Measurements from ENCODE around the gene TM7SF2. TPM values are rescaled to one million over a fixed set of nuclear protein-coding genes. Genes with fewer than 3 reads are reported as not detected.

TM7SF2 gene
- total RNA-seq, 1 donor from 2014 or later = 22.1 TPM

DNA sequence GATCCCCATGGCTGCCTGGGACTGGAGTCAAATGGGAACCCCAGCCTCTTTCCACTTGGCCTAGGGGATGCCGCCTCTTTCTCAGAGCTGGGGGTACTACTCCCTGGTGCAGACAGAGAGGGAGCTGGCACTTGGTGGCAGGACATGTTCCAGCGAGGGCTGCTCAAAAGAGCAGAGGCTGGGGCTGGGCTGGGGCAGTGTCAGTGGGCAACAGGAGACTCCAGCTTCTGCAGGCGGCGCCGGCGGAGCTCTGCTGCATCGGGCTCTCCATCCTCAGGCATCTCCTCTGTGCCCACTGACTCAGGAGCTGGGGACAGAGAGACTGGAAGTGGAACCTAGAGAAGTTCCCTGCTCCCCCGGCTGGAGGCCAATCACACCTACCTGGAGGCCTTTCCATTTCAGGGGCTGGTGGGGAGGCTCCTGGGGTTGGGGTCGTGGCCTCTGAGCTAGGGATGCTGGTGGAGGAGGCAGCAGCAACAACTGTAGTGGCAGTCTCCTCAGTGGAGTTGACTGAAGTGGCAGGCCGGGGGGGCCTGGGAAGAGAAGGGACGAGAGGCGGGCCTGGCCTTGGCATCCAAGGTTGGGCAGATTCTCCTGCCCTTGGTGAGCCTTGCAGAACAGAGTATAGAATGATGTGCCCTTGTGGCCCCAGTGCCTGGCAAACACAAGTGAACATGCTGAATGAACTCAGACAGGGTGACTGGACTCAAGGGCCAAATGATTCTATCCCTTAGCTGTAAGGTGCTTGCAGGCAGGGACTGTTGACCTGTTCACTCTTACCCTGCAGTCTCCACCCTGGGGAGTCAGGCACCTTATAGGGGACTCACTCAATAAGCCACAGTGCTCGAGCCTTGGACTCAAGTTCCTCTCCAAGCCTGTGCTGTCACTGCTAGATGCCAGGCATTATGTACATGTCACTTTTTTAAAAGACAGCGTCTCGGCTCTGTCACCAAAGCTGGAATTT, 16.8 kb downstream of the TM7SF2 start:
- DNase-seq (ENCODE audit: low spot score) = no peak

DNA sequence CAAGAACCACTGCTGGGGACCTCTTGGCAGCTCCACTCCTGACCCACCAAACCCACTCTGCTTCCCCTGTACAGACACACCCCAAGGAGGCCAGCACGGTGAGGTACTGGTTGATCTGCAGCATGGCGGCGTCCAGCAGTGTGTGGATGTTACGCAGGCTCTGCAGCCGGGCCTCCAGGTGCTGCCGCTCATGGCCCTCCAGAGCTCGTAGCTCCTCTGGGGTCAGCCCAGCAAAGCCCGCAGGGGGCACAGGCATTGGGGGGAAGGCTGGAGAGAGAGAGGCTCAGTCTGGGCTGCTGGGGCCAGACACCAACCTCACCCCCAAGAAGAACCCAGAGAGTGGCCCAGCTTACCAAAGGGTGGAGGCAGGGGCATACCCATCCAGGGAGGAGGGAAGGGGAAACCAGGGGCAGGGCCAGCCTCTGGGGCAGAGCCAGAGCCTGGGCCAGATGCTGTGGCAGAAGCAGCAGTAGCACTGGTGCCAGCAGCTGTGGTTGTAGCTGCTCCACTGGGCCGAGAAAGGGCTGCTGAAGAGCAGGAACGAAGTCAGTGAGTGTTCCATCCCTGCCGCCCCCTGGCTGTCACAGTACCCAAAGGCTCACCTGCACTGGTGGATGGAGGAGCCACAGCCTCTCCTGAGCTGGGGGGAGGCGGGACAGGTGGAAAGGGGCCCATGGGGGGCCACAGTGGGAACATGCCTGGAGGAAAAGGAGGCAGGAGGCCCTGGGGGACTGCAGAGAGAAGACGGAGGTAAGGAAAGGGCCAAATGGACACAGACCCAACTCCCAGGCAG, 18.2 kb downstream of the TM7SF2 start:
- DNase-seq (ENCODE audit: low spot score) = no peak

DNA sequence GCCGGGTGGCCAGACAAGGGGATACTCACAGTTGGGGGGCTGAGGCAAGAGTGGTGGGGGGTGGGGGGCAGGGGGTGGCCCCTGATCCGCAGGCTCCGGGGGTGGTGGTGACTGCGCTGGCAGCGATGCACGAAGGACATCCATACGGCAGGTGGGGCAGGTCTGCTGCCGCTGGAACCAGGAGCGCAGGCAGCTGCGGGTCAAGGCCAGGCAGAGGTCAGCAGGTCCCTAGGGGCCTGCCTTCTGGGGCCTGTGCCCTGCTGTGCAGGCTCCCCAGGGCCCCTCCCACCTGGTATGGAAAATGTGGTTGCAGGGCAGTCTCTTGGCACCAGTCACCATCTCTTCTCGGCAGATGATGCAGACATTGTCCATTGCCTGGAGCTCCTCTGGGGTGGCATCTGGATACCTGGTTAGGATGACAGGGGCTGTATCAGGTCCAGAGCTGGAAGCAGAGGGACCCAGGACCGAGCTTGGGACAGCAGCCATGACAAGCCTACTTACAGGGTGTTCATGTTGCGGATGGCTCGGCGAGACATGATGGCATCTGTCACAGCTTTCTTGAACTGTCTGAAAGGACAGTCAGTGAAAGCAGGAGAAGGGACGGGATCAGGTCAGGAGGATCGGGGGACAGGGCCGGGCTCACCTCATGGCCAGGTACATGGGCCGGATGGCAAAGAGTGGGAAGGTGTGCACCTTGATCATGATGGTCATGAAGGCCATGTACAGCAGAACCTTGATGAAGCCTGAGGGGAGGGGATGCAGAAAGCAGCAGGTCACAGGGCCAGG, 19.2 kb downstream of the TM7SF2 start:
- DNase-seq (ENCODE audit: low spot score) = no peak

DNA sequence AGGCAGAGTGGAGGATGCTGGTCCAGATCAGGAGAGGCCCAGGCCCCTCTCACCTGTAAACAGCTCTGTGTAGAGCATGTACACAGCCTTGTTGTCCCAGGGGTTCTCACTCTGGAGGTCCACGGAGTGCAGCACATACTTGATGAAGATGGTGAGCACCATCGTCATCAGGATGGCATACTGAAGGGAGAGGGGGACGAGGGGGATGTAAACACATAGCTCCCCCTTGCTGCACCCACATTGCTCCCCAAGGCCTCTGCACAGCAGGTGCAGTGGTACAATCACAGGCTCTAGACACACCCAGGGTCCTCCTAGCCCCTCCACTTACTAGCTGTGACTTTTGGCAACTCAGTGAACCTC, 19.7 kb downstream of the TM7SF2 start:
- DNase-seq (ENCODE audit: low spot score) = no peak

DNA sequence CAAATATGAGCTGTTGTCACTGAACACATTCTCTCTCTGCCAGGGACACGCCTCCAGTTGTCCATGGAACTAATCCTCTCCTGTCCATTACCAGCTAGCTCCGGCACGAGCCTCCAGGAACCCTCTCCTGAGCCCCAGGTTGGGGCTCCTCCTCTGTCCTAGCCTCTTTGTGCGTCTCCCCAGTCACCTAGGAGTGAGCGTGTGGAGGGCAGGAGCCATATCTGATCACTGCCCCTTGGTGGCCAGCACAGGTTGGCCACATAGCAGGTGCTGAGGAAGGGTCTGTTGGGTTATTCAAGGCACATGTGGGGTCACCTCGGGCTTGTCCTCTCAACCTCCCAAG, 20.2 kb downstream of the TM7SF2 start:
- DNase-seq (ENCODE audit: low spot score) = no peak

DNA sequence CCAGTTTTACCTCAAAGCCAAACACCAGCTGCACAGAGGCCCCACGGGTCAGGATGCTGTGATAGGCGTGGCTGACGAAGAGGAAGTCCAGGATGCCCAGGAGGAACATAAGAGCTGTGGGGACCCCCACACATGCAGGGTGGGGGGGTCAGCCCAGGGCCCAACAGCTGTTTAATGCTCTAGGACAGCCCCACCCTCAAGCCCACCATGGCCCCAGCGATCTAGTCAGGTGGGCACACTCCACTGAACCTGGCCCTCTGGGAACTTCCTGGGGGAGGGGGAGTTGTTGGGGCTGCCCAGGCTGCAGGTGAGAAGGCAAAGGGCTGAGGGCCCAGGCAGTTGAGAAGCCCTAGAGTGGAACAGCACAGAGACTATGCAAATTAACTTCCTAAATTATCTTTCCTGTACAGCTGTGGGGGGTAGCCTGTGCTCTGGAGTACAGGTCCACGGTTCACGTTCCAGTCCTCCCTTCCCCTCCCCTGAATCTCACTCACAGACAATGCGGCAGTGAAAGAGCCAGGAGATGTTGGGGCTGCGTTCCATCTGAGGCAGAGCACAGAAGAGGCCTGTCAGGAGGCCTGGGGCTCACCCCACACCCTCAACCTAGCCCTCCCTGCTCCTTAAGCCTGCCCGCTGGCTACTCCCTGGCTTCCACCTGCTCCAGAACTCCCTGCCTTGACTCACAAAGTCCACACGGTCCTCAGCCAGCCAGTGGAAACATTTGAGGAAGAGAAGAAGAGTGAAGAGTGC, 20.7 kb downstream of the TM7SF2 start:
- DNase-seq (ENCODE audit: low spot score) = no peak

DNA sequence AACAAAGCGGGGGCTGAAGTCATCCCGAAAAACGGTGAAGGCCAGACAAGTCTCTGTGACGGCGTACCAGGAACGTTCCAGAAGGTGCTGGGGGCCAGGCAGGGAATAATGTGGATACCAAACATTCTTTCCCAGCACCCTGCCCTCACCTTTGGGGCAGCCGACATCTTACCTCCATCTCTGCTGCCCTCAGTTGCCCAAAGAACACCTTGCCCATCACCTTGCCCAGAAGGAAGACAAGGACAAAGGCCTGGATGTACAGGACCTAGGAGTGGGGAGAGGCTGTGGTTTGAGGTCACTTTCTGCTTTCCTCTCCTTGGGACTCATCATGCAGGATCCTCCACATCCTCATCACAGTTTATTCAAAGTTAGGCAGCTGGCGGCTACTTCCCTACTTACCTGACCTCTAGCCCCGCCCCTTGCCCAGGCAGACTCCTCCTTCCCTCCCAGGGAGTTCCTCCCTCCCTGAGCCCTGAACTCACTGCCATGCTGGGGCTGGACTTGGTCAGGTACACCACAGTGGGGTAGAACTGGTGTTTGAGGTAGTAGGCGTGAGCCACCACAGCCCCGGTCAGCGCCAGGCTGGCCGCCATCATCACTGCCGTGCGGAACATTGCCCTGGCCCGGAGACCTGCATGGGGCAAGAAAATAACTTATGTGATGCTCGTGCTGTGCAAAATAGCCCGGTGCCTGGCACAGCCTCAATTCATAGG, 21.5 kb downstream of the TM7SF2 start:
- DNase-seq (ENCODE audit: low spot score) = no peak

DNA sequence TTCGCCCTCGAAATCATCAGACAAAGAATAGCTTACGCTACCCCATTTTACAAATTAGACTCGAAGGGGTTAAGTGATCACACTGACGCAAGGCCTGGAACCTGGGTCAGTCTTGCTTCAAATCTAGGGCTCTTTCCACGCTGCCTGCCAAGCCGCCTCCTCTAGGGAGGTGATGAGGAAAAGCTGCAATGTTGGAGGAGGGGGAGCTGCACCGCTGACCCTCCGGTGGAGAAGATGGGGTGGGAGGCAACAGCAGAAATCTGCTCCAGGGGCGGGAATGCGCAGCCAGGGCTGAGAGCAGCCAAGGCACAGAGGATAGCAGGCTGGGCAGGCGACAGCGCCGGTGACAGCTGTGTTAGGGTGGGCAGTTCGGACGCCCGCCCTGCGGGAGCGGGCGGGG, 22.1 kb downstream of the TM7SF2 start:
- DNase-seq (ENCODE audit: low spot score) = no peak

DNA sequence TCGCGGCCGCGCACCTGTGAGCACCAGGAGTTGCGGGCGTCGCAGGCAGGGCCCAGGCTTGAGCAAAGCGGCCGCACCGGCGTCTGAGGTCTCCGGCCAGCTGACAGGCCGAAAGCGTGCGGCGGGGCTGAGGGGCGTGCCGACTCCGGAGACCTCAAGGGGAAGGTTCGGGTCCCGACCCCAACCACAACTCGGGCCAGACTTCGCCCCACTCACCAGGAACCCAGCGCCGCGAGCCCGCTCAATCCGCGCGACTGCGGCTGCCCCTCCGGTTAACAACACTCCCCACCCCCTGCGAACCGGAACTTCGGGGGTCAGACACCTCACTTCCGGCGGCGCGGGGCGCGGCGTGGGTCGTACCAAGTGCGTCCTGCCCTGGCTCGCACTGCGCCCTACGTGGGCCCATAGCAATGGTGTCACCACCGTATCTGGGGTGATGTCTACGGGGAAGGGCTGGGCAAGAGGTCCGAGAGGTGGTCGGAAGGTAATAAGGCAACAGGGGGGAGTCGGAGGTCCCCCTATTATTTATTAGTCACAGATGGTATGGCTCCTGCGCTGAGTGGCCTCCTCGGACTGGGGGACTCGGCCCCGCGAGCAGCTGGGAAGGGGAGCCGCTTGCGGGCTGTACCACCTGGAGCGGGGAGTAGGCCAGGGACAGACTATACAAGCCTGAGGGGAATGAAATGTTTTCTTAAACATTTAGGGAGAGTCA, 22.7 kb downstream of the TM7SF2 start, which contains the start of gene SYVN1:
Gene SYVN1, minus strand, starts transcription at position 280 of the 712 bp plus-strand sequence. CDS start 918 bp downstream, outside the sequence.
- DNase-seq (ENCODE audit: low spot score) = peak; percentile 97

DNA sequence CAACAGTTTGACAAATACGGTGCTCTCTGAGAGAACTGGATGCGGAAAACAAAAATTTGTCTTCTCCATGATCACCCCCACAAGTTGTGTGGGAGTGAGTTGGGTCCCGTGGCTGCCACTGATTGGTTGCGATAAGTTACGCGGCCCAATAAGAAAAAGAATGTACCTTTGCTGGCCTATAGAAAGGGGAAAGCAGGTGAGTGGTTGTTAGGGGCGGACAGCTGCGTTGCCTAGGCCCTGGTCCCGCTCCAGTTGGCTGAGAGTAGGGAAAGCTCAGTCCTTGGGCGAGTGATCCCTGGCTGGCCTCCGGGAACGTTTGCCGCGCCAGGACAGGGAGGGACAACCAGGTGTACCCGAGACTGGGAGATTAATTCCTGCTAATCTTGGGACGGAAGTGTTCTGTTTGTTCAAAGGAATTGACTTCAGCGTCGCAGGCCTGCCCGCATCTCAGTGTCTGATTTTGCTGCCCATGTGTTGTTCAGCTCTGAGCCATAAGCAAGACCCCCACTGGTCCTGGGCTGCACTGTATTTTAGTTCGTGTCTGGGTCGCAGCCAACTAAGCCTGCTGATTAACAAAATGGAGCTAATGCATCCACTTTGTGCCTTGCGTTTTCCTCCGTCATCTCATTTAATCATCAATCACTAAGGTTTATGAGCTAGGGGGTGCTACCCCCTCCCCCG, 23.4 kb downstream of the TM7SF2 start:
- DNase-seq (ENCODE audit: low spot score) = peak; percentile 92

DNA sequence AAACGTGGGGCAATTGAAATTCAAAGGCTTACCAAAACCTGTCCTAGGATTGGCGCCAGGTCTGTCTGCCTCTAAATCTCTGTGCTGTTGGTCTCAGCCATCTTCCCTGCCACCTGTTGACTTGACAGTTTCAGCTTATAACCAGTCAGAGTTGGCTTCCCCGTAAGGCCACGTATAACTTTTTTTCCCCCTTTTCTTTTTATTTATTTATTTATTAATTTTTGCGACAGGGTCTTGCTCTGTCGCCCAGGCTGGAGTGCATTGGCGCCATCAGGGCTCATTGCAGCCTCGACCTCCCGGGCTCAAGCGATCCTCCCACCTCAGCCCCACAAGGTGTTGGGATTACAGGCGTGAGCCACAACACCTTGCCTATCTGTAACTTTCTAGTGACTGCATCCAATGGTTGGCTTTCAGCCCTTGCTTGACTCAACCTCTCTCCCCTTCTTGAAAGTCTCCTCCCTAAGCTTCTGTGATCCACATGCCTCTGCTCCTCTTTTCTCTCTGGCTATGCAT, 24.0 kb downstream of the TM7SF2 start:
- peak; percentile 51 for DNase-seq (ENCODE audit: low spot score)

DNA sequence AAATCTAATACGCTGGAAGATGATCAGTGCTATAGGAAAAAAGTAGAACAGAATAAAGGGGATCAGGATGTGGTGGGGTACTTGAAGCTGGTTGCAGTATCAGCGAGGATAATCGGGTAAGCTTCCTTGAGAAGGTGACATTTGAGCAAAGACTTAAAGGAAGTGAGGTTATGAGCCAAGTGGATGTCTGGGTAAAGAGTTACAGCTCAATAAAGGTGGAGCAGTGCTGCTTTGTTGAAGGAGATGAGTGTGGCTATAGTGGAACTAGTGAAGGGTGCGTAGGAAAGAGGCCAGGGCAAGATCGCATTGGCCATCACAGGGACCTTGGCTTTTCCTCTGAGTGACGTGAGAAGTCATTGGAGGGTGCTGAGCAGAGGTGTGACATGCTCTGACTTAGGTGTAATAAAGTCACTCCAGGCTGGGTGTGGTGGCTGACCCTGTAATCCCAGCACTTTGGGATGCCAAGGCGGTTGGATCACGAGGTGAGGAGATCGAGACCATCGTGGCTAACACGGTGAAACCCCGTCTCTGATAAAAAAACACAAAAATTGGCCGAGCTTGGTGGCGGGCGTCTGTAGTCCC, 24.9 kb downstream of the TM7SF2 start:
- DNase-seq (ENCODE audit: low spot score) = peak; percentile 5

DNA sequence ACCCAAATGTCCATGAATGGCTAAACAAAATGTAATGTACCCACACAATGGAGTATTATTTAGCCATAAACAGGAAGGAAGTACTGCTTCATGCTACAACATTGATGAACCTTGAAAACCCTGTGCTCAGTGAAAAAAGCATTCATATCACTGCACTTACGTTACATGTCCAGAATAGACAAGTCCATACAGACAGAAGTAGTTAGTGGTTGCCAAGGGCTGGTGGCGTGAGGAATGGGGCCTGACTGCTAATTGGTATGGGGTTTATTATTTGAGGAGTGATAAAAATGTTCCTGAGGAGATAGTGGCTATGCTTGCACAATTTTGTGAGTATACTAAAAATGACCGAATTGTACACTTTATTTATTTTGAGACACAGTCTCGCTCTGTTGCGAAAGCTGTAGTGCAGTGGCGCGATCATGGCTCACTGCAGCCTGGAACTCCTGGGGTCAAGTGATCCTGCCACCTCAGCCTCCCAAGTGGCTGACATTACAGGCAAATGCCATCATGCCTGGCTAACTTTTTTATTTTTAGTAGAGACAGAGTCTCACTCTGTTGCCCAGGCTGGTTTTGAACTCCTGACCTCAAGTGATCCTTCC, 30.3 kb downstream of the TM7SF2 start:
- DNase-seq (ENCODE audit: low spot score) = peak; percentile 16

DNA sequence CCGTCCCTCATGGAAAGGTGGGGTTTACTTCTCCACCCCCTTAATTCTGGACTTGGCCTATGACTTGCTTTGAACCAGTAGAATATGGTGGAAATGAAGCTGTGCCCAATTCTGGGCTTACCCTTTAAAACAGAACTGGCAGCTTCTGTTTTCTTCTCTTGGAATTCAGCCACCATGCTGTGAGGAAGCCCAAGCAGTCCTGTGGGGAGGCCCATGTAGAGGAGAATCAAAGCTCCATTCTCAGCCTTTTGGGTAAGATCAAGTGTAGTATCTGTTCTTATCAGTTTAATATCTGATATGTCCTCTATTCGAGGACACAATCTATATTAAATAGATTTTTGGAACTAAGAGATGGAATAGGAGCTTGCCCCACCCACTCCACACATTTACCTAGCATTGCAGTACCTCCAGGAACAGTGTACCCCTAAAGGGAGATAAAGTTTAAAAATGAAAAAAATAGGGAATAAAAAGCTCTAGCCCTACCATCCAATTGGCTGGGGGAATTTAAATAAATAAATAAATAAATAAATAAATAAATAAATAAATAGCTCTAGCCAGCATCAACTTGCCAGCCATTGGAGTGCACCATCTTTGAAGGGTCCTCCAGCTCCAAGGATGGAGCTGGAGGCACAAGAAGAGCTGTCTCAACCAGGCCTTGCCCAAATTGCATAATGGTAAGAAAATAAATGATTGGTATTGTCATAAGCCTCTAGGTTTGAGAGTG, 35.8 kb downstream of the TM7SF2 start:
- no peak for DNase-seq (ENCODE audit: low spot score)

DNA sequence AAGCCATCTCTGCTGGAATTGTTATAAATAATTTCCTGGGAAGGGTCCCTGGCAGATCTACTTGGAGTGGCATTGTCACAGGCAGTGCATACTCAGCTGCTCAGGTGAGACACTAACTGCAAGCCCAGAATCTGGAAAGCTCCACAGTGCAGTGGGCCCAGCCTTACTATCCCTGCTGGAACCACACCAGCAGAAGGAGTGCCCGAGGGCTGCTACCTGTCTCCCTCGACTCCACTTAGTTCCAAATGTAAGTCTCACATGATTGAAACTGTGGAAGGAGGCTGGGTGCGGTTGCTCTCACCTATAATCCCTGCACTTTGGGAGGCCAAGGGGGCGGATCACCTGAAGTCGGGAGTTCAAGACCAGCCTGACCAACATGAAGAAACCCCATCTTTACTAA, 37.0 kb downstream of the TM7SF2 start:
- peak; percentile 62 for DNase-seq (ENCODE audit: low spot score)

DNA sequence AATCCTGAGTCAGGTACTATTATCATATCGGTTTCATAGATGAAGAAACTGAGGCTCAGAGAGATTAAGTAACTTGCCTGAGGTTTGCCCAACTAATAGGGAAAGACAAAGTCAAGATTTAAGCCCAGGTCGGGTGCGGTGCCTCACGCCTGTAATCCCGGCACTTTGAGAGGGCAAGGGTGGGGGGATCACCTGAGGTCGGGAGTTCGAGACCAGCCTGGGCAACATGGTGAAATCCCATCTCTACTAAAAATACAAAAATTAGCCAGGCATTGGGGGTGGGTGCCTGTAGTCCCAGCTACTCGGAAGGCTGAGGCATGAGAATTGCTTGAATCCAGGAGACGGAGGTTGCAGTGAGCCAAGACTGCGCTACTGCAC, 38.4 kb downstream of the TM7SF2 start:
- peak; percentile 51 for DNase-seq (ENCODE audit: low spot score)

Data from mesenteric fat pad (tissue), 1 donor.